ENCODE measurements around the gene NUS1. TPM values are rescaled to one million over a fixed set of nuclear protein-coding genes. Genes with fewer than 3 reads are reported as not detected.
"Not testable (repeated sequence)": the region's sequence is repeated elsewhere in the genome, so short reads cannot be mapped to it uniquely, and the experiment has no call there.

NUS1 gene
- 36.8 TPM for total RNA-seq
- long read RNA-seq, full-length matches to known transcripts: 4 of 13 reads
- long read RNA-seq, partial matches to known transcripts: 0 of 13 reads
- long read RNA-seq, other reads (novel, unspliced or antisense): 9 of 13 reads

GRCh38 chr6:117674991-117675657 lies at the start of gene NUS1:
TSS of gene NUS1 (plus strand) at chr6:117675469. CDS start at chr6:117675671, 202 bp downstream.
- DNase-seq (ENCODE audit: low spot score): peak; percentile 99

GRCh38 chr6:117627533-117627932 lies 47.7 kb upstream of the NUS1 start:
- DNase-seq (ENCODE audit: low spot score): no peak

DNA sequence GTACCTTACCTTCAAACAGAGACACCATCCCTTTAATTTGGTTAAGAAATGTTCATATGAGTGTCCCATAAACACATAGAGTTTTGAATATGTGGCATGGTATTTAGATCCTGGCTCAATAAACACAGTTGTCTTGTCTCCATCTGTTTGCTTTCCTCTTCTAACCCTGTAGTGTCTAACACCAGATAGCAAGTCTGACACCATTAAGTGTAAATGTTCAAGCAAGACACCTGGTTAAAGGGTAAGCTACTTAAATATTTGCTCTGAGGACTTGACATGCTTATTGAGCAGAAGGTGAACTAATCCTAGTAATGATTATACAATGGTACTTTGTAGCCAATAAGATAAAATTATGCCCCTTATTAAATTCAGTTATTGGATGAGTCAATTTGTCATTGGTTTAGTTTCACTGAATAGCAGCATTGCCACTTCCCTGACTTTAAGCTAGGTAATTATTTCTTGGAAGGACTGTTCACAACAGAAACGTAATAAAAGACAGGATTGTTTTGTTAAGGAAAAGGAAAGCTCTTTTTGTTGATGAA lies 46.1 kb upstream of the NUS1 start:
- no peak for DNase-seq (ENCODE audit: low spot score)

DNA sequence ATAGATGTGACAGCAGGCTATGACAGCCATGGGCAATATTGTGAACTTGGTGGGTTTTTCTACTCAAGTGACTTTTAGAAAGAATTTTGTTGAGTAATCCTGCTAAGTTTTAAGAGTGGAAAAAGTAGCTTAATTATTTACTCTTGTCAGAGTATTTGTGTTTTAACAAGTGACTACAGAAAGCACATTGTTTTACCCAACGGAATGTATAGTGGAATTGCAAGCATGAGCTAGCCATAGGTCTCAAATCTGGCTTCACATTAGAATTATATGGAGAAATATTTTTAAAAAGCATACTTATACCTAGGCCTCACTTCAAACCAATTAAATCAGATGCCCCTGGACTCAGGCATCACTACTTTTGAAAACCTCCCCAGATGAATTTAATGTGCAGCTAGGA lies 37.5 kb upstream of the NUS1 start:
- no peak for DNase-seq (ENCODE audit: low spot score)

- no peak for DNase-seq (ENCODE audit: low spot score)
These were observed 32.3 kb upstream of the NUS1 start for GRCh38 chr6:117642976-117643375.

GRCh38 chr6:117651984-117652383 lies 23.3 kb upstream of the NUS1 start:
- DNase-seq (ENCODE audit: low spot score): not testable (repeated sequence)

DNA sequence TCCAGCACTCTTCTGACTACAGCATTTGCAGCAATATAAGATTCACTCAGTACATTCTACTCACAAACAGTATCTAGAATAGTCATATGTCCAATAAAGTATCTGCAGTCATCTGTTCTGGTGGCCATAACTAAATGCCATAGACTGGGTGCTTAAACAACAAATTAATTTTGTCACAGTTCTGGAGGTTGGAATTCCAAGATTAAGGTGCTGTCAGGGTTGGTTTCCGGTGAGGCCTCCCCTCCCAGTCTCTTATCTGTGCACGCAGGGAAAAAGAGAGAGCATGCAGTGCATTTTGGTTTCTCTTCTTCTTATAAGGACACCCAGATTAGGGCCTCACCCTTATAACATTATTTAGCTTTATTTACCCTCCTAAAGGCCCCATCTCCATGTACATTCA lies 21.3 kb upstream of the NUS1 start:
- no peak for DNase-seq (ENCODE audit: low spot score)

- DNase-seq (ENCODE audit: low spot score): no peak
These were observed 19.9 kb upstream of the NUS1 start for GRCh38 chr6:117655380-117655779.

DNA sequence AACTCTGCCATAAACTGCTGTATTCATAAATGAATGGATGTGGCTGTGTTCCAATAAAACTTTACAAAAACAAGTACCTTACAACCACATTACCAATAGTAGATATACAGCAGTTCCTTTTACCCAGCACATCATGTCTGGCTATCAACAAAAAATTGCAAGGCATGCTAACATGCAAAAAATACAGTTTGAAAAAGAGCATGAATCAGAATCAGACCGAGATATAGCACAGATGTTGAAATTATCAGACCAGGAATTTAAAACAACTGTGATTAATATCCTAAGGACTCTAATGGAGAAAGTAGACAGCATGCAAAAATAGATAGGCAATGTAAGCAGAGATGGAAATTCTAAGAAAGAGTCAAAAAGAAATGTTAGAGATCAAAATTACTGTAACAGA lies 8.4 kb upstream of the NUS1 start:
- DNase-seq (ENCODE audit: low spot score): no peak

DNA sequence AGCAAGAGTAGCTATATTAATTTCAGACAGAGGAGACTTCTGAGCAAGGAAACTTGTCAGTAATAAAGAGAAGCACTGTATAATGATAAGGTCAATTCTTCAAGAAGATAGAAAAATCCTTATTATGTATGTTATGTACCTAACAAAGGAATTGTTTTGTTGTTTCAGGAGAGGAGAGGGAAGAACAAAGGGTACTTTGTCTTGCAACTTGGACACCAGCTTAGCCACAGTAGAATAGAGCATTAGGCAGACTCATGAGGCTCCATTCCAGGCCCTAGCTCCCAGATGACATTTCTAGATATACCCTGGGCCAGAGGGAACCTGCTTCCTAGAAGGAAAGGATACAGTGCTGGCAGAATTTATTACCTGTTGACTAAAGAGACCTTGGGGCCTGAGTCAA lies 6.5 kb upstream of the NUS1 start:
- DNase-seq (ENCODE audit: low spot score): no peak

DNA sequence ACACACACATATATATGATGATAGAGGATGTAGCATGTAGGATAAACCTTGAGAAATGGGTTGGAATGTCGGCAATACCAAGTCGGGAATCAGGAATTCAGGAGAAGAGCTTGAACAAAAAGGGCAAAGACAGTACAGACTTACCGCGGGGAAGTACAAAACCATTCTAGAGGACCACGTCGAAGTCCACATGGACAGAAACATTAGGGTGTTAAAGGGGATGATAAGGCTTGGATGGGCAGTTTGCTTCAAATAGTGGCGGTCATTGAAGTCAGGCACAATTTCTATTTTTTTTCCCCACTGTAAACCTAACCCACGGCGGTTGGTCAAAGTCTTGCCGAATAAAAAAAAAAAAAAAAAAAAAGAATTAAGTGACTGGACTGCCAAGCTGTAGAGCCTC lies 766 bp upstream of the NUS1 start:
- no peak for DNase-seq (ENCODE audit: low spot score)

GRCh38 chr6:117675658-117676301 lies 511 bp downstream of the NUS1 start:
- DNase-seq (ENCODE audit: low spot score): not testable (repeated sequence)

- DNase-seq (ENCODE audit: low spot score): no peak
These were observed 1.4 kb downstream of the NUS1 start for GRCh38 chr6:117676577-117677218.

GRCh38 chr6:117677553-117678141 lies 2.4 kb downstream of the NUS1 start:
- no peak for DNase-seq (ENCODE audit: low spot score)

DNA sequence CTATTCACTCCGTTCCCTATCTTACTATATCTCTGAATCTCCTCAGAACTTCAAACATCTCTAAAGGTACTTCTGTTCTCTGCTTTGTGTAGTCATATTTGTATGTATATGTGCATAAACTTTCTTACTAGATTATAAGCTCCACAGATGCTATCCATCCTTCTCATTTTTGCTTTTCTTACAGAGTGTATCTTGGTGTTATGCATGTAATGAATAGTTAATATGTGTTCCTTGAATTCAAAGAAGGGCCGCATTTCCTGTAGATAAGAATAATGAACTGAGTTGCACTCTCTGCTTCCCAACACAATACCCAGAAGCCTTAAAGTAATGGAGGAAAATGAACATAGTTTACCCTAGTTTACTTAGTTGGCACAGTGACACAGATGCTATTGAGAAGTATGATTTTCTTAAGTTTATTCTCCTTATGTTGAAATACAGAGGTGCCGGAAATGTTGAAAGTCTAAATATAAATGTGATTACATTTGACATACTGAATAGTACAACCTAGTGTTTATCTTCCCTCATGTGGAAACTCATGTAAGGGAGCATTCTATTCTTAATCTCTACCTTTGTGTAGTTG lies 6.0 kb downstream of the NUS1 start:
- DNase-seq (ENCODE audit: low spot score): no peak

DNA sequence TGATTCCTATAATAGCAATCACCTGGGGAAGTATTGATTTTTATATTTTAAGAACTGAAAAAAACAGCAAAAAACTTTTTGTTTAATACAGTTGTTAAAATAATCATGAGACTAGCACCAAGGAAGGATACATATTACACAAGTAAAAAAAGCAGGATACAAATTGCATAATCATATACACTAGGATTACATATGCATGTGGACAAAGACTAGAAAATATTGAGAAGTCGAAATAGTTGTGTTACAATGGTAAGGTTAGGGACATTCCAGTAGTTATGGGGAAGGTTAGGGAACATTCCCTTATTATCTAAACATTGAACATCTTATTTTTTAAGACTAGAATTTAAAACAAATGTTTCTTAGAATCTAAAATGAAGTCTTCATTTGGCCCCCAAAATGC lies 9.5 kb downstream of the NUS1 start:
- DNase-seq (ENCODE audit: low spot score): no peak

GRCh38 chr6:117685359-117685758 lies 10.1 kb downstream of the NUS1 start:
- DNase-seq (ENCODE audit: low spot score): no peak

DNA sequence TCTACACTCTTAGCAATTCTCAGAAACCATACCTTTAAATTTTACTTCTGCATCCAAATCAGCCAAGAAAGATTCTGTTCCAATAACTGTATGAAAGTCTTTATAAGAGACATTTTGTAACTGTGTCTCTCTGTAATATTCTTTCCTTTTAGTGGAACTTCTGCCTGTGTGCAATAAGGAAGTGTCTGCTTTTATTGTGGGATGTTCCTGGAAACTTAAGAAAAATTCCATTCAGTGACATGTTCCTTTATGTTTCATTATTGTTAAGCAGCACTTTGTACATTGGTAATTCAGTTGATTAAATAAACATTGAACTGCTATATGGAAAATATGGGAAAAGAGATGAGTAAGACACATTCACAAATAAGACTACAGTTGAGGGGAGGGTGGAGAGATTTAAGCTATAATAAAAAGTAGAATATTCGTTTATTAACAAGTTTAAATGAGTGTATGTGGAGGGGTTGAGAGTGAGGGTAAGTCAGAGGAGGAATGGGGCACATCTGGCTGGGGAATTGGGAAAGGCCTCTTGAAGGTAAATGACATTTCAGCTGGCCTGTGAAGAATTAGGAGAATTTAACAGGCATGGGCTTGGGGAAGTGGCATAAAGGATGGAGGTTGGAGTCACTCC lies 11.9 kb downstream of the NUS1 start:
- no peak for DNase-seq (ENCODE audit: low spot score)

GRCh38 chr6:117689584-117689983 lies 14.3 kb downstream of the NUS1 start:
- not testable (repeated sequence) for DNase-seq (ENCODE audit: low spot score)

- no peak for DNase-seq (ENCODE audit: low spot score)
These were observed 31.2 kb downstream of the NUS1 start for GRCh38 chr6:117706504-117706903.
